Testis (tissue), 2 donors: ENCODE results near the gene NGB.

Experiments
- CTCF ChIP-seq, 3 experiments: fragments of 450-650 bp in 2 of 3; fragments of 200-600 bp in 1 of 3; sonication (generic) in 1 of 3; IDR thresholded peaks; one replicate each; pipeline ENCODE4 v1.5.1; 2016 to 2019; ENCODE audit warnings: antibody characterized with exemption in 3 of 3, mild to moderate bottlenecking in 2 of 3, moderate library complexity in 1 of 3
- POLR2A ChIP-seq: fragments of 450-650 bp; IDR thresholded peaks from one replicate; pipeline ENCODE4 v1.6.1; 2017; ENCODE audit warnings: antibody characterized with exemption, mild to moderate bottlenecking, moderate library complexity

GRCh38 chr14:77239412-77239811 lies 31.6 kb downstream of the NGB start:
- TF ChIP-seq CTCF (IDR thresholded peaks at IDR 0.05) (no peak), POLR2A (no peak)
